Left renal cortex interstitium (tissue), 4 donors: ENCODE measurements around the gene LRRC59. TPM values are rescaled to one million over a fixed set of nuclear protein-coding genes. Genes with fewer than 3 reads are reported as not detected.

Experiments used
- DNase-seq, 4 donors: peaks; one replicate each; pipeline ENCODE4 v3.0.0-alpha.2; 2013; ENCODE audit warnings: low read depth in 4 of 4, low spot score in 2 of 4, missing footprints in 1 of 4
- polyA plus RNA-seq, 4 donors: library from polyadenylated mRNA; unstranded; fragments of 120-200 nt; gene quantifications; one replicate each; pipeline ENCODE4 v1.2.1, GENCODE V29; 2013; ENCODE audit not compliant: insufficient read length in 4 of 4

Gene LRRC59
- polyA plus RNA-seq, 4 donors = 55.2 to 62.0 (median 59.4) TPM

DNA sequence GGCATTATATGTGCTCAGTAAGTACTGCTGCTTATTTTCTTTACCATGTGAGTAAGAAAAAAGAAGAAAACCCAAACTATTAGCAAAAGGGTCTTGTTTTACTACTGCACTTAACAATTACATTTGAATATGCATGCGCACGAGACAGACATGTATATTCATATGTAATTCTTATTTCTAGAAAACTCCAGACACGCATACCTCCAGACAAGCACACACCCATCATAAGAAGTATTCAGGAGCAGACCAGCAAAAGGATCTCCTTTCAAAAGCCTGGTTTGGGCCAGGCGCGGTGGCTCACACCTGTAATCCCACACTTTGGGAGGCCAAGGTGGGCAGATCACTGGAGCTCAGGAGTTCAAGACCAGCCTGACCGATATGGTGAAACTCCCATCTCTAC, 7.8 kb downstream of the LRRC59 start:
- no peak for DNase-seq

GRCh38 chr17:50388728-50389127, 8.6 kb downstream of the LRRC59 start:
- DNase-seq = no peak

DNA sequence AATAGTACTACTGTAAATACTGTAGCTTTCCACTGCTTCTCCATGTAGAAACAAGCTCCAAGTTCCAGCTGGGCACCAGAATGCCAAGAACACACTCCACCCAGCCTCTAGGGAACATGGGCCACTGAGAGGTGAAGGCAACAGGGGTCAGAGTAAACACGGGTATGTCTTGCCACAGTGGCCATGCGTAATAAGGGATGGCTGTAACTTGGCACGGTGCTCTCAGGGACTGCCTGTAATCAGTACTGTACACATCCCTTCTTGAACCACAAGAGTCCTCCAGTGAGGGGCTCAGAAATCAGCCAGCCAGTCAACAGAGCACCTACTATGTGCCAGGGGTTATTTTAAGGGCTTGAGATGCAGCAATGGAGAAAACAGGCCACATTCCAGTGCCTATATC, 10.8 kb downstream of the LRRC59 start:
- no peak for DNase-seq

- DNase-seq = no peak
These were observed 14.4 kb downstream of the LRRC59 start for GRCh38 chr17:50382931-50383330.

GRCh38 chr17:50381920-50382319, 15.4 kb downstream of the LRRC59 start:
- DNase-seq = no peak

DNA sequence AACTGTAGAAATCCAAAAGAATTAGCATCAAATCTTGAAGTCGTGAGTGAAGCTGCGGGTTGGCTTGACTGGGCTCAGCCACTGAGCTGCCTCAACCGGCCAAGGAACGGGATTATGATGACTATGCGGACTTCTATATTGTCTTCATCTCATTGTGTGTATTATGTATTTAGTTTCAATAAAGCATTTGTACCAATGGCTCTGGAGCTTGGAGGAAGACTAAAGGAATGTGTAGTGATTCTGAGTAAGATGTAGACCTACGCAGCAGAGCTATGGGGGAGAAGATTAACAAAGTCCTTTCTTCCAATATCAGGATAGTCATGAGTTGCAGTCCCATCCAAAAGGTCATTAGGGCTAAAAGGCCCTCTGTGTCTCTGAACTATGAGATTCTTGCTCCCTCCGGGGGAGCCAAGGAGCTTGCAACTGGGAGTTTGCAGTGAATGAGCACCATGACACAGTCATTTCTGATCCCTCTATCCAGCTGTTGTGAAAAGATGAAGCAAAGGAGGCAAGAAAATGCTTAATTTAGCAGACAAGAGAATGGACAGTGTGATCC, 16.0 kb downstream of the LRRC59 start:
- DNase-seq = no peak

GRCh38 chr17:50380369-50381259, 16.7 kb downstream of the LRRC59 start:
- DNase-seq = no peak

DNA sequence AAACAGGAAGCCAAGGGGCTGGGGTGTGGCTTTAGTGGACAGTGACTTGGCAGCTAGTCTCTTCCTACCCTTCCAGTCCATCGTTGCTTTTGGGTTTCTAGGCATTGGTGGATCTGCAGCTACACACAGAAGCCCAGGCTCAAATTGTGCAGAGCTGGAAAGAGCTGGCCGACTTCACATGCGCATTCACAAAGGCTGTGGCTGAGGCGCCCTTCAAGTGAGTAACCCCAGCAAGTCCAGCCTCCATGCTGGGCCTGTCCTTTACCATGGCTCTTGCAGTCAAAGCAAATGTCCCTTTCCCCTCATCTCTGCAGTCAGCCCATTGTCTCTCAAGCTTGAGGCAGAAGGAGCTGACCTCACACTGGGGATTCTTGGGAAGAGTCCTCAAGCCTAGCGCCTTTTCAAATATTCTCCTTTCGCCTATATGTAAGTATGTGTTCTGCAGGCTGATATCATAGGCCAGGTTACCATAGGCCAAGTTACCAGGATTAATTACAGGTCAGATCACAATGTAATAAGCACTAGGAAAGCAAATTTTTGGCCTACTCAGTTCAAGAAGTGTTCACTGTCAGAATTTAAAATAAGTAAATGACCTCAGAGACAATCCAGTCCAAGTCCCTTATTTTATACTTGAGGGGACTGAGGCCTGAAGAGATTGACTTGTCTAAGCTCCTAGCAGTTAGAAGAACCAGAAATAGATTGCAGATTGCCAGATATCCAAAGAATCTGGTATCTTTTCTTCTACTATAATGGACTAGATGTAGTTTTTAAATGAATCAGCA, 17.8 kb downstream of the LRRC59 start:
- DNase-seq = no peak

GRCh38 chr17:50375858-50376538, 21.3 kb downstream of the LRRC59 start:
- no peak for DNase-seq

DNA sequence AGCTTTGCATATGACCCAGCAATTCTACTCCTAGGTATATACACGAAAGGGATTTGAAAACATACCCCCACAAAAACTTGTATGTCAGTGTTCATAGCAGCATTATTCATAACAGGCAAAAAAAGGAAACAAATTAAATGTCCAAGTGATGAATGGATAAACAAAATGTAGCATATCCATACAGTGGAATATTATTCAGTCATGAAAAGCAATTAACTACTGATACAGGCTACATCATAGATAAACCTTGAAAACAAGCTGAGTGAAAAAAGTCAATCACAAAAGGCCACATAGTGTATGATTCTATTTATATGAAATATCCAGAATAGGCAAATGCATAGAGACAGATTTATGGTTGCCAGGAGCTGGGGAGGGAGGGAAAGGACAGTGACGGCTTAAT, 23.6 kb downstream of the LRRC59 start:
- no peak for DNase-seq

DNA sequence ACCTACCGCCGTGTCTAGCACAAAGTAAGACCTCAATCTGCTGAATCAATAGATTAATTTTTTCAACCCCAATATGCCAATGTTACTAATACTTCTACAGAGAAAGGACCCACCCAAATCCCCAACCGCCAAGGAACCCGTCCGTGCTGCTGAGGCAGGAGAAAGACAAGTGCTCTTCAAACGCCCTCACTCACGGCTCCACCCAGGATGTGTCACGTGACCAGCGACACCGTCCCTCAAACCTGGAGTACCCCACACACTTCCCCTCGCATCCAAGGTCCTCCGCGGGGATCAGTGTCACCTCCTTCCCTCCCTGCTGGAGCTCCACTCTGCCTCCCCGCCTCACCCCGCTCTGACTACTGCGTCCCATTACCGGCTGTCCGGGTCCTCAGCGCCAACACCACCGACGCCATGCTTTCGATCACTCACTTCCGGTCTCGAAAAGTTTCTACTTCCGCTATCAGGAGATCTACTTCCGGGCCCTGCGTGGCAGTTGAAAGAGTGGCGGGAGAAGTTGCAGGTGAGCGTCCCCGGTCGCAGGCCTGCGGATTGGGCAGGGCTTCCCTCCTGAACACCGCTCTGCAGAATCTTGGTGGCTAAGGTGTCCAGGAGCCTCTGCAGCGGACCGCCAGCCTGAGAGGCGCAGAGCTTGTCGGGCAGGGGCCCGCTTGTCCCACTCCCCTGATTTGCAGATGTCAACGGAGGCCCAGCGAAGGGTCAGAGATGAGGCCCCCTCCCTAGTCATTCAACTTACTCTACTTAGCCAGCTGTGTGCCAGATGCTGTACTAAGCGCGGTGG, 24.4 kb downstream of the LRRC59 start, which contains the start of the genes EME1 and MRPL27:
EME1 (plus strand) TSS at position 472 of the 799 bp plus-strand sequence. CDS start 1,980 bp downstream, outside the sequence.
MRPL27 (minus strand) TSS at position 427 of the 799 bp plus-strand sequence; CDS start at position 413, 14 bp downstream.
- DNase-seq = peak; percentile 83 to 94 (median 90)

- no peak for DNase-seq
These were observed 25.0 kb downstream of the LRRC59 start for GRCh38 chr17:50372222-50372757.

- no peak for DNase-seq
These were observed 25.8 kb downstream of the LRRC59 start for GRCh38 chr17:50371526-50371925.

DNA sequence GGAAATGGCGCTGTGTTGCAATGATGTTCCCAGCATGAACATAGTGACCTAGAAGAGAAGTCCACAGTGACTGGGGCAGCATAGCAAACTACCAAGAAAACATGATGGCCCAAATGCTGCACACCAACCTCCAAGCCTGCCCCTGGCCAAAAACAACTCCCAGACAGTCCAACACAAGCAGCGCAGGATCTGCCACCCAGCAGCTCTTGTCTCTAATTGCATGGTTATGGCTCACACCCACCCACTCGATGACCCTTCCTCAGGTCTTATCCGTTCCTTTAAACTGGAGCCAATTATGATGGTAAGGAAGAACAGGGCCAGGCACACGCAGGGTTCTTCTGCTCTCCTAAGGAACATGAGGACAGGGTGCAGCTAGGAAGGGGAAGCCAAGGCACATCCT, 27.3 kb downstream of the LRRC59 start:
- DNase-seq = no peak

DNA sequence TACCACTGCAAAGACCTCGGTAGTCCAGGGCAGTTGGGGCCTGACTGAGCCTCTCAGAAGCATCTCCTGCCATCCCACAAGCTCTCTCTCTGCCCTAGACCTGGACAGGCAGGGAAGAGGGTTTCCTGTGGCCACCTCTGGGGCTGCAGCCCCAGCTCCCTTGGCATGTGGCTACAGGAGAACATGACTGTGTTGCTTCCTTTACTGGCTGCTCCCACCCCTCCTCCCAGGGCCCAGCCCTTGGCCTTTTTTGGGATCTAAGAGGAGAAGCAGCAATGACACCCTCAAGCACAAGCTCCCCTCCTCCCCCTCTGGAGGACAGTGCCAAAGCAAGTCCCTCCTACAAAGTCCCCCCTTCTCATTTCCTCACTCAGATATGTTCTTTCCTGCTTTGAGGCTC, 29.9 kb downstream of the LRRC59 start:
- no peak for DNase-seq

DNA sequence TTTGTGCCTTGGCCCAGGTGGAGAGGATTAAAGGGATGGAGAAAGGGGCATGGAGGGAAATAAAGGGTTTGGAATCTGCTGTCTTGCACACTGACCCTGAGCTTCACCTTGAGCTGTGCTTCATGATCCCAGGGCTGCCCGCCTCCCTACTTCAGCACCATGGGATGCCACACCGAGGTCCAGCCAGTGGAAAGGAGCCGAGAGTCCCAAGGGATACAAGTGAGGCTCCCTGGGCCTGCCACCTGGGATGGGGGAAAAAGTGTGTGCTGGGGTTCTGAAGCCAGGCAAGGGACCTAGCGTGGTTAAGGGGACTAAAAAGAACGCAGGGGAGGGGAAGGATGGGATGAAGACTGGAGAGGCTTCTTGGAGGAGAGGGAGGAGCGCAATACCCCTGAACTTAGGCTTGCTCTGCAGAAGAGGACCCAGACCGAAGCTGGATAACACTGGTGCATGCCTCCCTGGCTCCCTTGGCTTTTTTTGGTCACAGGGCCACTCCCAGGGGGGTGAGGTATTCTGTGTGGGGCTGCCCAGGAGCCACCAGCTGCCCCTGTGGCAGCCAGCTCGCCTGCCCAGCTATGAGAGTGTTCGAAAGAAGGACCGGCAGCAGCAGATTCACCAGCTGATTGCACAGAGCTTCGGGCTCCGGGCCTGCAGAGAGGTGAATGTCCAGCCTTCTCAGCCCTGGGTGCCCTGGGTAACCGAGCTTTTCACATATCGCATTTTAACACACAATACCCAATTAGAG, 31.5 kb downstream of the LRRC59 start:
- DNase-seq = no peak

DNA sequence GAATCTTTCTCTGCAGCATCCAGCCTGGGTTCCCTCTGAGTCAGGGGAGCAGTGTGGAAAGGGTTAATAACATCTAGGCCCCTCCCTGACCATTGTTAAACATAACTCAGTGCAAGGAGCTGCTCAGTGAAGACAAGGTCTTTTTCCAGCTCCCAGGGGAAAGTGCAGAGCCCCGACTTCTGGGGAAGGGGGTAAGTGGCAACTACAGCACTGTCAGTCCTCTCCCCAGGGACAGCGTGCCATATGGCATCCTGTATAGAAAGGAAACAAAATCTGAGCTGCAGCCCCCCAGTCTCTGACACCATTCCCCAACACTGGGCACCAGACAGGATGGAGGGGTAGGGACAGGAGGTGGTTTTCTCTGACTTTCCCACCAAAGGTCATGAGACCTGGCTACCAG, 32.2 kb downstream of the LRRC59 start:
- no peak for DNase-seq

DNA sequence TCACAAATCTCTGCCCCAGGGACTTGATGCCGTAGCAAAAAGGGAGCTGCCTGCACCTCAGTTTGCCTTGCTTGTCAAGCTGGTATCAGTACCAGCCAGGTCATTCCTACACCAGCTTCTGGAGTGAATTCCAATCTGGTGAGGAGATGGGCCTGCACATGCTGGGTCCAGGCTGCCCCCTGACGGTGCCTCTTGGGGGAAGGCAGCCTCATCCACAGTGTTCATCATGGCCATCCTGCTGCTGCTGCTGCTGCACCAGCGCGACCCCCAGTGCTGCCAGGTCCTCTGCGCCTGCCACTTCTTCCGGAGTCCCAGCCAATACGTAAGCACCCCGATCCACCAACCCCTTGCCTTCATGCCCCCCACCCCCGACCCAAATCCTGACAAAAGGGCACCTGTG, 32.6 kb downstream of the LRRC59 start:
- DNase-seq = no peak

GRCh38 chr17:50364061-50364458, 33.3 kb downstream of the LRRC59 start:
- DNase-seq = no peak
